Keratinocyte (primary cell): ENCODE results near the gene PER2. TPM values are rescaled to one million over a fixed set of nuclear protein-coding genes. Genes with fewer than 3 reads are reported as not detected.
"Not testable (repeated sequence)": the region's sequence is repeated elsewhere in the genome, so short reads cannot be mapped to it uniquely, and the experiment has no call there.

Experiments
- DNase-seq: peaks from one replicate; pipeline ENCODE4 v3.0.0-alpha.2; 2011; ENCODE audit warnings: low read depth, missing footprints, low spot score
- FAIRE-seq: peaks from 2 replicates; lab custom pipeline; 2011; peaks lifted over from hg19 to GRCh38; lab: Jason Lieb, UNC
- H2AFZ ChIP-seq: 2 replicates; pipeline ENCODE4 v1.6.0; 2012; ENCODE audit warnings: low read length, control low read depth, inconsistent platforms; ENCODE audit not compliant: control insufficient read depth
- H3K27ac ChIP-seq: 2 replicates; pipeline ENCODE4 v1.5.1; 2011; ENCODE audit warnings: low read length; ENCODE audit not compliant: control insufficient read depth, insufficient read depth
- H3K27me3 ChIP-seq: 3 replicates; pipeline ENCODE4 v1.6.0; 2011; ENCODE audit warnings: low read length; ENCODE audit not compliant: control insufficient read depth, insufficient read depth; ENCODE audit errors: extremely low read depth
- H3K36me3 ChIP-seq, 2 experiments: 2 replicates in 1 of 2; 3 replicates in 1 of 2; pipeline ENCODE4 v1.5.1; 2011; ENCODE audit warnings: low read length in 2 of 2, mild to moderate bottlenecking in 1 of 2; ENCODE audit not compliant: control insufficient read depth in 2 of 2, insufficient read depth in 2 of 2; ENCODE audit errors: extremely low read depth in 1 of 2
- H3K4me1 ChIP-seq: 3 replicates; pipeline ENCODE4 v1.5.1; 2011; ENCODE audit warnings: low read length; ENCODE audit not compliant: control insufficient read depth, insufficient read depth; ENCODE audit errors: extremely low read depth
- H3K4me2 ChIP-seq: 3 replicates; pipeline ENCODE4 v1.6.0; 2011; ENCODE audit warnings: low read depth, low read length; ENCODE audit not compliant: control insufficient read depth, insufficient read depth; ENCODE audit errors: extremely low read depth
- H3K4me3 ChIP-seq, 3 experiments: fragments of 200-600 bp in 1 of 3; sonication (generic) in 1 of 3; 2 replicates in 2 of 3; 3 replicates in 1 of 3; pipeline ENCODE4 v1.5.1; 2011 to 2016; ENCODE audit warnings: low read length in 3 of 3, mild to moderate bottlenecking in 3 of 3, control low read depth in 2 of 3, inconsistent platforms in 1 of 3, low read depth in 1 of 3, mixed read lengths in 1 of 3, mixed run types in 1 of 3, moderate library complexity in 1 of 3; ENCODE audit not compliant: control insufficient read depth in 2 of 3, insufficient read depth in 2 of 3; ENCODE audit errors: extremely low read depth in 1 of 3
- H3K79me2 ChIP-seq: 2 replicates; pipeline ENCODE4 v1.6.0; 2012; ENCODE audit warnings: low read length; ENCODE audit not compliant: control insufficient read depth, insufficient read depth
- H3K9ac ChIP-seq: 3 replicates; pipeline ENCODE4 v1.6.0; 2011; ENCODE audit warnings: low read length; ENCODE audit not compliant: control insufficient read depth, insufficient read depth; ENCODE audit errors: extremely low read depth
- H3K9me1 ChIP-seq: 3 replicates; pipeline ENCODE4 v1.6.0; 2011; ENCODE audit warnings: low read length; ENCODE audit not compliant: control insufficient read depth, insufficient read depth; ENCODE audit errors: extremely low read depth
- H3K9me3 ChIP-seq: 2 replicates; pipeline ENCODE4 v1.5.1; 2012; ENCODE audit warnings: low read depth, low read length; ENCODE audit not compliant: control insufficient read depth
- H4K20me1 ChIP-seq: 3 replicates; pipeline ENCODE4 v1.6.0; 2011; ENCODE audit warnings: low read length; ENCODE audit not compliant: control insufficient read depth, insufficient read depth; ENCODE audit errors: extremely low read depth
- EZH2 ChIP-seq: IDR thresholded peaks from one replicate; pipeline ENCODE4 v1.6.1; 2012; ENCODE audit warnings: inconsistent platforms, mild to moderate bottlenecking, low read length, moderate library complexity
- dilution Hi-C: fragments of 300-500 bp; cut with MboI; formaldehyde crosslinking; loops from one replicate; pipeline ENCODE4 v1.7.0; 2020; ENCODE audit warnings: low sequenced_read_pairs; ENCODE audit not compliant: extremely low pct_ligation_motif_present
- polyA plus RNA-seq, 5 experiments: library from polyadenylated mRNA; depleted of rRNA in 3 of 5; stranded (reverse) in 3 of 5; stranded (forward) in 1 of 5; unstranded in 1 of 5; fragments of >200 nt; gene quantifications; 1 replicate in 1 of 5; 2 replicates in 3 of 5; 3 replicates in 1 of 5; pipeline versions ENCODE4 v1.2.1 to v1.2.3, GENCODE V29; 2011 to 2012; ENCODE audit warnings: missing spikeins in 2 of 5, low read depth in 1 of 5, low replicate concordance in 1 of 5
- TF ChIP-seq, protein P1 (sequence below), 3 experiments: IDR thresholded peaks in 1 of 3; conservative IDR thresholded peaks in 1 of 3; optimal IDR thresholded peaks in 1 of 3; 2 replicates in 2 of 3; 3 replicates in 1 of 3; pipeline versions ENCODE3 to v1.5.1; 2011; ENCODE audit warnings: low read length in 3 of 3, mild to moderate bottlenecking in 3 of 3, moderate library complexity in 2 of 3, control low read depth in 1 of 3, inconsistent platforms in 1 of 3; ENCODE audit not compliant: insufficient read depth in 2 of 3; ENCODE audit errors: extremely low read depth in 1 of 3

The PER2 gene
- polyA plus RNA-seq, 1 donor (not counting 4 experiments of a cell fraction or from before 2014, with no cell fraction given): 1.6 TPM

DNA sequence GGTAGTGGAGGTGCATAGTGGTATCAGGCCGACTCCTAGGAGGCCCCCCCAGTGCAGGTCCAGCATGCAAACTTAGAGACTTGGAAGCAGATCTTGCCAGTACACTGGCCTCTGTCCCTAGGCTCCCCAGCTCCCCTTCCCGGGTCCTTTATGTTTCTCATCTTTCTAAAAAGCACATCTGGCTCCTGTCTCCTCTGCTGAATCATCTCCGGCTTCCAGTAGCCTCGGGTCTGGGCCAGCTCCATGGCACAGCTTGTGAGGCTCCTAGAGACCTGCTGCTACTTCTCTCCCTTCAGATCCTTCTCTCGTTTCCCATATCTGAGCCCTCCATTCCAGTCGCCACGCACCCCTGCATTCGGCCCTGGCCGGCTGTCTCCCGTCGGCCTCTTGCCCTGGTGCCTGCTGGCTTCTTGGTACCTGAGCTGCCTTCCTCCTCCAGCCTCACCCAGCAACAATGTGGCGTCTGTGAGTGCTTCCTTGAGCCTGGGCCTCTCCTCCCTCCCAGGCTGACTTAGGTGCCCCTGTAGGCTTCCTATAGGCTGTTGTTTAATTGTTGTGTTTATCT, 38.5 kb upstream of the PER2 start:
- H3K4me1 ChIP-seq: peaks cover under 1% of the 10 kb centered on the region
- no peaks in the 10 kb centered on the region for H3K27me3 ChIP-seq
- TF ChIP-seq, protein P1, sequence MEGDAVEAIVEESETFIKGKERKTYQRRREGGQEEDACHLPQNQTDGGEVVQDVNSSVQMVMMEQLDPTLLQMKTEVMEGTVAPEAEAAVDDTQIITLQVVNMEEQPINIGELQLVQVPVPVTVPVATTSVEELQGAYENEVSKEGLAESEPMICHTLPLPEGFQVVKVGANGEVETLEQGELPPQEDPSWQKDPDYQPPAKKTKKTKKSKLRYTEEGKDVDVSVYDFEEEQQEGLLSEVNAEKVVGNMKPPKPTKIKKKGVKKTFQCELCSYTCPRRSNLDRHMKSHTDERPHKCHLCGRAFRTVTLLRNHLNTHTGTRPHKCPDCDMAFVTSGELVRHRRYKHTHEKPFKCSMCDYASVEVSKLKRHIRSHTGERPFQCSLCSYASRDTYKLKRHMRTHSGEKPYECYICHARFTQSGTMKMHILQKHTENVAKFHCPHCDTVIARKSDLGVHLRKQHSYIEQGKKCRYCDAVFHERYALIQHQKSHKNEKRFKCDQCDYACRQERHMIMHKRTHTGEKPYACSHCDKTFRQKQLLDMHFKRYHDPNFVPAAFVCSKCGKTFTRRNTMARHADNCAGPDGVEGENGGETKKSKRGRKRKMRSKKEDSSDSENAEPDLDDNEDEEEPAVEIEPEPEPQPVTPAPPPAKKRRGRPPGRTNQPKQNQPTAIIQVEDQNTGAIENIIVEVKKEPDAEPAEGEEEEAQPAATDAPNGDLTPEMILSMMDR (optimal IDR thresholded peaks at IDR 0.05 in 1 of 3, IDR thresholded peaks at IDR 0.05 in 1 of 3, conservative IDR thresholded peaks at IDR 0.05 in 1 of 3; ENCODE audit: extremely low read depth in 1 of 3, insufficient read depth in 2 of 3, low read length in 3 of 3): no peak
- no peak for TF ChIP-seq EZH2
- dilution Hi-C loops: no loop called here
- H3K9ac ChIP-seq: no peak overlapping the region
- H3K79me2 ChIP-seq: peaks cover 11% of the 10 kb centered on the region
- DNase-seq: no peak
- peaks cover 2% of the 10 kb centered on the region for H4K20me1 ChIP-seq
- FAIRE-seq: no peak
- no peak overlapping the region for H3K27ac ChIP-seq
- no peak overlapping the region for H3K4me3 ChIP-seq
- no peaks in the 10 kb centered on the region for H3K9me1 ChIP-seq
- H3K36me3 ChIP-seq: peaks cover 8 to 25% of the 10 kb centered on the region in 2 experiments
- no peaks in the 10 kb centered on the region for H3K9me3 ChIP-seq
- no peak overlapping the region for H2AFZ ChIP-seq
- H3K4me2 ChIP-seq: no peak overlapping the region

DNA sequence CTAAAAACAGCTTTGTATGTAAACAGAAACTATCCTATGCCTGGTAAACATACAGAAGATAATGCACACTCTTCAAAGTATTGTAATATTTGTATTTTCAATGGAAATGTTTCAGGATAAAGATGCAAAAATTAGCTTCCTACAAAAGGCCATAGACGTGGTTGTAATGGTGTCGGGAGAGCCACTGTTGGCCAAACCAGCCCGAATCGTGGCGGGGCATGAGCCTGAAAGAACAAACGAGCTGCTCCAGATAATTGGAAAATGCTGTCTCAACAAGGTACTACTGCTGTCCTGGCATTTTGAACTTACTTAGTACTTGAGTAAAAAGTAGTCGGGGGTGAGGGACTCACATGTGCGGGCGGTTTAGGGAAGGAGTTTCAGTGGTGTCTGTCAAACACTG, 37.3 kb upstream of the PER2 start:
- H3K4me3 ChIP-seq: no peak overlapping the region
- FAIRE-seq: no peak
- no peaks in the 10 kb centered on the region for H3K27me3 ChIP-seq
- no peak overlapping the region for H3K9ac ChIP-seq
- peaks cover 8 to 25% of the 10 kb centered on the region in 2 experiments for H3K36me3 ChIP-seq
- DNase-seq: no peak
- H3K79me2 ChIP-seq: peaks cover 17% of the 10 kb centered on the region
- no peak for TF ChIP-seq EZH2
- TF ChIP-seq, protein P1 (optimal IDR thresholded peaks at IDR 0.05 in 1 of 3, IDR thresholded peaks at IDR 0.05 in 1 of 3, conservative IDR thresholded peaks at IDR 0.05 in 1 of 3; ENCODE audit: extremely low read depth in 1 of 3, insufficient read depth in 2 of 3, low read length in 3 of 3): no peak
- no peak overlapping the region for H3K27ac ChIP-seq
- dilution Hi-C loops: no loop called here
- H3K4me1 ChIP-seq: peaks cover 8% of the 10 kb centered on the region
- peaks cover 2% of the 10 kb centered on the region for H4K20me1 ChIP-seq
- no peak overlapping the region for H3K4me2 ChIP-seq
- H2AFZ ChIP-seq: no peak overlapping the region
- H3K9me3 ChIP-seq: no peaks in the 10 kb centered on the region
- no peaks in the 10 kb centered on the region for H3K9me1 ChIP-seq

DNA sequence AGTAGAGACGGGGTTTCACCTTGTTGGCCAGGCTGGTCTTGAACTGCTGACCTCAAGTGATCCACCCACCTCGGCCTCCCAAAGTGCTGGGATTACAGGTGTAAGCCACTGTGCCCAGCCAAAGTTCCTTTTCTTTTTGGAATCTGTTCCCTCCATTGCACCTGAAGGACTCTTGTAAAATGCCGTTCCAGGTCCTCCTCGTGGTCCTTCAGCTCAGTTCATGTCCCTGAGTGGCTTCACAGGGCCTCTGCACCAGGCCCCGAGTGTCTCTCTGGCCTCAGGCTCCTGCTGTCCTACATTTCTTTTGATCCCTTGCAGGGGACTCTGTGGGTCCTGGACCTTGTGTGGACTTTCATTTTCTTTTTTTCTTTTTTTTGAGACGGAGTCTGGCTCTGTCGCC, 35.8 kb upstream of the PER2 start:
- FAIRE-seq, H3K9me3 ChIP-seq, H3K27me3 ChIP-seq, H3K27ac ChIP-seq, H3K4me3 ChIP-seq, H4K20me1 ChIP-seq, DNase-seq, H3K9ac ChIP-seq, dilution Hi-C loops, H2AFZ ChIP-seq, H3K4me2 ChIP-seq, H3K9me1 ChIP-seq: not testable (repeated sequence)
- peaks cover 13% of the 10 kb centered on the region for H3K4me1 ChIP-seq
- H3K36me3 ChIP-seq: peaks cover 2 to 22% of the 10 kb centered on the region in 2 experiments
- H3K79me2 ChIP-seq: peaks cover 12% of the 10 kb centered on the region
